ENCODE data around the gene SPRED3. TPM values are rescaled to one million over a fixed set of nuclear protein-coding genes. Genes with fewer than 3 reads are reported as not detected.
A peak's percentile ranks its signal among the peaks of the same experiment; 100 is the strongest.

Gene SPRED3
- total RNA-seq, 1 donor from 2014 or later = 7.0 TPM

DNA sequence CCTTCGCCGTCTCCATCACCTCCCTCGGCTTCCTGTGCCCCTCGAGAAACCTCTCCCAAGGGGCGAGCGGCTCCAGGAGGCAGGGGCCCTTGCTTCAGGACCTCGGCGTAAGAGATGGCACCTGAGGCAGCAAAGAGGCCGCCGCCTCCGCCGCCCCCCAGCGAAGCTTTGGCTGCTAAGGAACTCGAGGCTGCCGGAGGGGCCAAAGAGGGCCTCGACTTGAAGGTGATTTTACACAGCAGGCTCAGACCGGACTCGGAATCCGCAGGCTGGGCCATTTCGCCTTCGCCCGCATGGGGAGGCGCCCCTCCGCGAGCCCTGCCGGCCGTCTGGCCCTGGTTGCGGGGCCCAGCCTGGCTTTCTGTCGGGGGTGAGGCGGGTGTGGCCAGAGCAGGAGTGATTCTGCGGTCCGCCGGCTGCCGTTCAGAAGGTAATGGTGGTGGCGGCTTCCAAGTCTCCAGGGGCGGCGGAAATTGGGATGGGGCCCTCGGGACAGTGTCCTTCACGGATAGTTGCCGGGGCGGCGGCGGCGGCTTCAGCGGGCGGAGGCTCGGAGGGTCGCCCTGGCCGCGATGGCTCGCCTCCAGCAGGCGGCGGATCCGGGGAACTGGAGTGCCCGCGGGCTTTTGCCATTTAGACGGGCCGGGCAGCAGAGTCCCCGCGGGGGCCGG lies 2.1 kb upstream of the SPRED3 start:
- no peak for DNase-seq (ENCODE audit: low spot score in 2 of 2, unreplicated experiment in 2 of 2)

DNA sequence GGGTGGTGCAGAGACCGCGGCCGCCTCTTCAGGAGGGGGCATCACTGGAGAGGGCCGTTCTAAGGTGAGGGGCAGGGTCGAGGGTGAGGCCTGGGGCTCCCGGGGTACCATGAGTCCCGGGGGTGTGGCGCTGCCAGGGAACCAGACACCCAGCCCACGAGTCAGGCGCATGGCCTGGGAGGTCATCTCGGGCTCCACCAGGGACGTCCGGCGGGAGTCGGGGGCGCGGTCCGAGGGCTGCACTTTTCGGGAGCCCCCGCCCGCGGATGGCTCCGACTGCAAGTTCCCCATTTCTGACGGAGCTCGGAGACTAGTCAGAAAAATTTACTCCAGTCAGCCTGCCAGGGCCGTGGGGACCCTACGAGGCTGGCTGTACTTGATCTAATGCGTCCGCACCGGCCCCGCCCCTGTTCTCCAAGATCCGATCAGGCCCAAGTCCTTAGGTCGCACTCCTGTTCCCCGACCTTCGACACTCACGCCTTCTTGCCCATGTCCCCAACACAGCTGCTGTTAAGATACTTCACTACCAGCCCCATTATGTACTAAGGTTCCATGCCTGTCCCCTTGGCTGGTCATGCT lies 1.4 kb upstream of the SPRED3 start:
- DNase-seq (ENCODE audit: low spot score in 2 of 2, unreplicated experiment in 2 of 2) = no peak
- TF ChIP-seq, protein P1, sequence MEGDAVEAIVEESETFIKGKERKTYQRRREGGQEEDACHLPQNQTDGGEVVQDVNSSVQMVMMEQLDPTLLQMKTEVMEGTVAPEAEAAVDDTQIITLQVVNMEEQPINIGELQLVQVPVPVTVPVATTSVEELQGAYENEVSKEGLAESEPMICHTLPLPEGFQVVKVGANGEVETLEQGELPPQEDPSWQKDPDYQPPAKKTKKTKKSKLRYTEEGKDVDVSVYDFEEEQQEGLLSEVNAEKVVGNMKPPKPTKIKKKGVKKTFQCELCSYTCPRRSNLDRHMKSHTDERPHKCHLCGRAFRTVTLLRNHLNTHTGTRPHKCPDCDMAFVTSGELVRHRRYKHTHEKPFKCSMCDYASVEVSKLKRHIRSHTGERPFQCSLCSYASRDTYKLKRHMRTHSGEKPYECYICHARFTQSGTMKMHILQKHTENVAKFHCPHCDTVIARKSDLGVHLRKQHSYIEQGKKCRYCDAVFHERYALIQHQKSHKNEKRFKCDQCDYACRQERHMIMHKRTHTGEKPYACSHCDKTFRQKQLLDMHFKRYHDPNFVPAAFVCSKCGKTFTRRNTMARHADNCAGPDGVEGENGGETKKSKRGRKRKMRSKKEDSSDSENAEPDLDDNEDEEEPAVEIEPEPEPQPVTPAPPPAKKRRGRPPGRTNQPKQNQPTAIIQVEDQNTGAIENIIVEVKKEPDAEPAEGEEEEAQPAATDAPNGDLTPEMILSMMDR (IDR thresholded peaks at IDR 0.05; ENCODE audit: unreplicated experiment) = no peak
- Mint-ChIP-seq H3K9me3 (no peaks in the 10 kb centered on the region), H3K4me1 (peaks cover 14% of the 10 kb centered on the region), H3K27ac (peak overlapping the region; percentile 51), H3K36me3 (peaks cover 17% of the 10 kb centered on the region), H3K4me3 (peak overlapping the region; percentile 93), H3K27me3 (ENCODE audit: low read depth) (peaks cover 20% of the 10 kb centered on the region)

More for the DNA sequence above, 2.1 kb upstream of the SPRED3 start:
- peaks cover 14% of the 10 kb centered on the region for H3K4me1 Mint-ChIP-seq
- no peak overlapping the region for H3K4me3 Mint-ChIP-seq
- TF ChIP-seq, protein P1 (IDR thresholded peaks at IDR 0.05; ENCODE audit: unreplicated experiment) = no peak
- H3K27me3 Mint-ChIP-seq (ENCODE audit: low read depth) = peaks cover 20% of the 10 kb centered on the region
- H3K27ac Mint-ChIP-seq = no peak overlapping the region
- H3K36me3 Mint-ChIP-seq = peaks cover 23% of the 10 kb centered on the region
- no peaks in the 10 kb centered on the region for H3K9me3 Mint-ChIP-seq

GRCh38 chr19:38387550-38388348 lies 748 bp upstream of the SPRED3 start, which contains the start of gene GGN:
GGN (minus strand) TSS chr19:38388034; CDS start chr19:38387261, 773 bp downstream.
- peak; percentile 87 to 89 for DNase-seq (ENCODE audit: low spot score in 2 of 2, unreplicated experiment in 2 of 2)
- Mint-ChIP-seq H3K9me3 (no peaks in the 10 kb centered on the region), H3K27me3 (ENCODE audit: low read depth) (peaks cover 20% of the 10 kb centered on the region), H3K4me1 (peaks cover 14% of the 10 kb centered on the region), H3K36me3 (peaks cover 16% of the 10 kb centered on the region), H3K4me3 (peak within 1 kb of the TSS; percentile 93), H3K27ac (peak within 1 kb of the TSS; percentile 91)
- TF ChIP-seq, protein P1 (IDR thresholded peaks at IDR 0.05; ENCODE audit: unreplicated experiment) = no peak

DNA sequence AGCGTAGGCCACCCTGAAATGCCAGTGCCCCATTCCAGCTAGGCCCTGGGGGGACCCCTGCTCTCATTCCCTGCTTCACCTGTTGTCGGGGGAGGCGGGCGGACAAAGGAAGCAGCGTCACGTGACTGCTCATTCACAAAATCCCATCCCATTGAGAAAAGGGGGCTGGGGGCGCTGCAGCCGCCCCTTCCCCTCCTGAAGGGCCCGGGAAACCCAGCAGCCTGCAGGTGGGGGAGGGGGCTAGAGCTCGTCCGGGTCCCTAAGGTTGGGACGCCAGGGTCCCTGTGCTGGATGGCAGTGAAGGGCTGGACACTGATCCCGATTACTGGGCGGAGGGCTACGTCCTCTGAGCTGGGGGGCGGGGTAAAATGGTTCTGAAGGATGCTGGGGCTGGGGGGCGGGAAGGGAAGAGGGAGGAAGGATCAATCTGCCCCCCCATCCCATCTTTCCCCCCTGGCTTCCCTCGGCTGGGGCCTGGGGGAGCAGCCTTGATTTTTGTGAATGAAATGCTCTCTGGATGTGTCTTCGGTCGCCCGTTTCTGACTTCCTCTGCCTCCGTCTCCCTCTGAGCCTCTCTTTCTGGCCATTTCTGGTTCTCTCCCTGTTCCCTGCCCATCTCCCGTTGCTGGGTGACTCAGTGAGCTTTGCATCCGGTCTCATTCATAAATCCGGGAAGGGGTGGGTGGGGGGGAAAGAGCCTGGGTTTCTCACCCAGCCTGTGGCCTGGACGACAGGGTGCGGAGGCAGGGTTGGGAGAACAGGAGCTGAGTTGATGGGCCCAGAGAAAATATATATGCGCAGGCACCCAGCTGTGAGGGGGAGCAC lies 816 bp downstream of the SPRED3 start:
- peak overlapping the region; percentile 25 for H3K27ac Mint-ChIP-seq
- peaks cover 16% of the 10 kb centered on the region for H3K4me1 Mint-ChIP-seq
- peaks cover 17% of the 10 kb centered on the region for H3K36me3 Mint-ChIP-seq
- TF ChIP-seq, protein P1 (IDR thresholded peaks at IDR 0.05; ENCODE audit: unreplicated experiment) = no peak
- peaks cover 25% of the 10 kb centered on the region for H3K27me3 Mint-ChIP-seq (ENCODE audit: low read depth)
- peaks cover 4% of the 10 kb centered on the region for H3K9me3 Mint-ChIP-seq
- DNase-seq (ENCODE audit: low spot score in 2 of 2, unreplicated experiment in 2 of 2) = no peak
- peak overlapping the region; percentile 71 for H3K4me3 Mint-ChIP-seq
